ENCODE data around the gene MGAT4C. TPM values are rescaled to one million over a fixed set of nuclear protein-coding genes. Genes with fewer than 3 reads are reported as not detected.
"Not testable (repeated sequence)": the region's sequence is repeated elsewhere in the genome, so short reads cannot be mapped to it uniquely, and the experiment has no call there.

The MGAT4C gene
- total RNA-seq (10 to 100 TPM in 1 of 9 donors, 1 to 10 TPM in 7, under 1 TPM in 1; 0.13 to 15.5 (median 5.4) TPM), polyA plus RNA-seq (under 1 TPM; 0.57 to 0.76 TPM)
- long read RNA-seq, donor 1, full-length matches to known transcripts = 11 of 17 reads
- long read RNA-seq, donor 1, partial matches to known transcripts = 2 of 17 reads
- long read RNA-seq, donor 1, other reads (novel, unspliced or antisense) = 4 of 17 reads
- long read RNA-seq, donor 2, full-length matches to known transcripts = 7 of 9 reads
- long read RNA-seq, donor 2, partial matches to known transcripts = 1 of 9 reads
- long read RNA-seq, donor 2, other reads (novel, unspliced or antisense) = 1 of 9 reads
- long read RNA-seq, donor 3, full-length matches to known transcripts = 1 of 1 reads
- long read RNA-seq, donor 3, partial matches to known transcripts = 0 of 1 reads
- long read RNA-seq, donor 3, other reads (novel, unspliced or antisense) = 0 of 1 reads

GRCh38 chr12:86256163-86256562, at the start of gene MGAT4C:
MGAT4C (minus strand) TSS chr12:86256391.
- Histone ChIP-seq H3K4me1 (peaks cover 0 to 4% (median 0%) of the 10 kb centered on the region in 12 donors), H3K36me3 (no peaks in the 10 kb centered on the region), H3K27ac (peak within 1 kb of the TSS in 4 of 12 donors; percentile 6 to 41 (median 18)), H3K9me3 (no peaks in the 10 kb centered on the region), H3K4me3 (peak within 1 kb of the TSS in 11 of 12 donors; percentile 1 to 48 (median 33)), H3K27me3 (no peaks in the 10 kb centered on the region)
- intact Hi-C loops (cut with DNase I) = no loop called here
- DNase-seq (no peak), ATAC-seq (peak; percentile 39 to 87 (median 80))
- TF ChIP-seq CTCF (IDR thresholded peaks at IDR 0.05) (no peak), POLR2A (IDR thresholded peaks at IDR 0.05) (no peak)
- 15 to 30% (median 22%) methylated on average over 3 of the region's 3 CpGs for WGBS, 4 donors

GRCh38 chr12:86296396-86296795, 40.2 kb upstream of the MGAT4C start:
- H3K27me3 ChIP-seq; intact Hi-C loops (cut with DNase I); H3K36me3 ChIP-seq; ATAC-seq; H3K9me3 ChIP-seq; H3K4me3 ChIP-seq; H3K4me1 ChIP-seq; H3K27ac ChIP-seq: not testable (repeated sequence)
- DNase-seq = peak in 1 of 5 donors; percentile 18
- 90 to 99% (median 95%) methylated on average over 15 to 31 of the region's 31 CpGs for WGBS, 4 donors

GRCh38 chr12:86293682-86294240, 37.6 kb upstream of the MGAT4C start:
- TF ChIP-seq CTCF (IDR thresholded peaks at IDR 0.05) (no peak), POLR2A (IDR thresholded peaks at IDR 0.05) (no peak)
- Histone ChIP-seq H3K9me3 (peaks cover 0 to 5% (median 0%) of the 10 kb centered on the region in 12 donors), H3K27ac (no peak overlapping the region), H3K4me3 (no peak overlapping the region), H3K4me1 (no peaks in the 10 kb centered on the region), H3K27me3 (no peaks in the 10 kb centered on the region), H3K36me3 (no peaks in the 10 kb centered on the region)
- no peak for ATAC-seq
- intact Hi-C loops (cut with DNase I) = no loop called here
- no peak for DNase-seq
- WGBS, 4 donors = 59 to 65% (median 63%) methylated on average over 3 of the region's 3 CpGs

- no peaks in the 10 kb centered on the region for H3K27me3 ChIP-seq
- H3K4me3 ChIP-seq = no peak overlapping the region
- intact Hi-C loops (cut with DNase I) = no loop called here
- DNase-seq (no peak), ATAC-seq (no peak)
- no peaks in the 10 kb centered on the region for H3K36me3 ChIP-seq
- no peak overlapping the region for H3K27ac ChIP-seq
- WGBS, 4 donors = 56 to 71% (median 59%) methylated on average over 3 of the region's 3 CpGs
- no peaks in the 10 kb centered on the region for H3K4me1 ChIP-seq
- H3K9me3 ChIP-seq = peaks cover 0 to 11% (median 0%) of the 10 kb centered on the region in 12 donors
- TF ChIP-seq CTCF (IDR thresholded peaks at IDR 0.05) (no peak), POLR2A (IDR thresholded peaks at IDR 0.05) (no peak)
These were observed 36.3 kb upstream of the MGAT4C start for GRCh38 chr12:86292480-86292879.
